ENCODE results near the gene ADIRF.

Gene ADIRF

GRCh38 chr10:86962136-86962980, 5.9 kb upstream of the ADIRF start:
- H3K79me2 ChIP-seq (ENCODE audit: control insufficient read depth, insufficient read depth, low read length, unreplicated experiment), result no peaks in the 10 kb centered on the region
- no peak overlapping the region for H3K4me3 ChIP-seq (ENCODE audit: low read depth, low read length)
- peaks cover 41% of the 10 kb centered on the region for H3K4me1 ChIP-seq (ENCODE audit: control insufficient read depth, insufficient read depth, low read length, unreplicated experiment)
- H2AFZ ChIP-seq (ENCODE audit: low read length, unreplicated experiment), result no peak overlapping the region
- no peaks in the 10 kb centered on the region for H3K36me3 ChIP-seq (ENCODE audit: insufficient read depth, low read length)
- no peaks in the 10 kb centered on the region for H3K27me3 ChIP-seq (ENCODE audit: insufficient read depth, low read length)
- no peak overlapping the region for H3K27ac ChIP-seq (ENCODE audit: low read depth, low read length)

- H3K27me3 ChIP-seq (ENCODE audit: insufficient read depth, low read length), result no peaks in the 10 kb centered on the region
- no peak overlapping the region for H2AFZ ChIP-seq (ENCODE audit: low read length, unreplicated experiment)
- H3K27ac ChIP-seq (ENCODE audit: low read depth, low read length), result no peak overlapping the region
- H3K4me1 ChIP-seq (ENCODE audit: control insufficient read depth, insufficient read depth, low read length, unreplicated experiment), result peaks cover 41% of the 10 kb centered on the region
- no peak overlapping the region for H3K4me3 ChIP-seq (ENCODE audit: low read depth, low read length)
- H3K79me2 ChIP-seq (ENCODE audit: control insufficient read depth, insufficient read depth, low read length, unreplicated experiment), result no peaks in the 10 kb centered on the region
- no peaks in the 10 kb centered on the region for H3K36me3 ChIP-seq (ENCODE audit: insufficient read depth, low read length)
These were observed 5.3 kb upstream of the ADIRF start for GRCh38 chr10:86962981-86963310.

DNA sequence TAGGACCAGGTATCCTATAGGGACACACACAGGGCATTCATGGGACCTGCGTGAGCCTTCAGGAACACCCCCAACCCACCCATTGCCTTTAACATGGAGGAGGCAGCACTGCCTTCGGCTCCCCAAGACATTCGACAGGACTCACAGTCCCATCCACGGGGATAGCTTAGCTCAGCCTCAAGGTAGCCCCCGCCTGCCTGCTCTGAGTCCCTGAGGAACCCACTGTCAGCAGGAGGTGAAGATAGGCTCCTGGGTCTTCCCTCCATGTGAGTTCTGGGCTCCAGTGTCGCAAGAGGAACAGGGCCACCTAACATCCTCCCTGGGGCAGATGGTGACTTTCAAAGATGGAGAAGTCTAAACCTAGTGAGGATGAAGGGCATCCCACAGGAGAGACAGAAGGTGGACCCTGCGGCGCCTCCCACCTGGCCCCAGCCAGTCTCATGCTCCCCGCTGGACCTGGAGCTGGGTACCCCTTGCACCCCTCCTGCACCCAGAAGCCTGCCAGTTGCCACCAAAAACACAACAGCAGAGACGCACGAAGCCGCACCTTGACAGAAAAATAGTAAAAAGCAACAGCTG, 4.9 kb upstream of the ADIRF start:
- Histone ChIP-seq H2AFZ (ENCODE audit: low read length, unreplicated experiment) (no peak overlapping the region), H3K36me3 (ENCODE audit: insufficient read depth, low read length) (no peaks in the 10 kb centered on the region), H3K79me2 (ENCODE audit: control insufficient read depth, insufficient read depth, low read length, unreplicated experiment) (no peaks in the 10 kb centered on the region), H3K27ac (ENCODE audit: low read depth, low read length) (no peak overlapping the region), H3K4me3 (ENCODE audit: low read depth, low read length) (no peak overlapping the region), H3K27me3 (ENCODE audit: insufficient read depth, low read length) (no peaks in the 10 kb centered on the region), H3K4me1 (ENCODE audit: control insufficient read depth, insufficient read depth, low read length, unreplicated experiment) (peaks cover 43% of the 10 kb centered on the region)

DNA sequence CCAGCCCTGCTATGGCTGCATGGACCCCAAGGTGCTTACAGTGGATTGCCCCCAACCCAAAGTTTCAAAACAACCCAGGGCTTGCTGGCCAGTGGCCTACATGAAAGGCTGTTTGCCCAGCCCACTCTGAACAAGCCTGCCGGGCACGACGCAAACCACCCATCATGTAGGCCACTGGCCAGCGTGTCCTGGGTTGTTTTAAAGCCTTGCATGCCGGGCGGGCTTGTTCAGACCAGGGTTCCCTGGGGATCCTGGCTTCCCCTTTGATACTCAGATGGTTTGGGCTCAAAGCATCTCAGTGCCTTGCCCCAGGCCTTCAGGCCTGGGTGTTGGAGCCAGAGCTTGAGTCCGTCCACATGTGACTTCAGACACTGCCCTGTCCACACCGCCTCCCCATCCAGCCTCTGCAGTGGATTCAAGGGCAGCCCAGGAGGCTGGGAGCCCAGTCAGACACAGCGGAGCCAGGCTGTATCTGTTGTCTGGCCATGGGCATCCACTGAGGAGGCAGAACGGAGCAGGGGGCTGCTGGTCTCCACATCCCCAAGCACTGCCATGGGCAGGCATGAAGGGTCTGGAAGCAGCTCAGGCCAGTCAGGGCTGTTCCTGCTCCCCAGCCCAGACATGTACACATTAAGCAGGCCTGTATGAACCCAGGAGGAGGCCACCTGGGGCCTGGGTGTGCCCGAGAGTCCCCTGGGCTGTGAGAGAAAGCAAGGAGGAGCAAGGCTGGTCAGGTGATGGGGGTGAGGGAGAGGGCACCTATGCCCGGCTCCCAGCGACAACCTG, 4.0 kb upstream of the ADIRF start:
- Histone ChIP-seq H3K27me3 (ENCODE audit: insufficient read depth, low read length) (no peaks in the 10 kb centered on the region), H2AFZ (ENCODE audit: low read length, unreplicated experiment) (no peak overlapping the region), H3K79me2 (ENCODE audit: control insufficient read depth, insufficient read depth, low read length, unreplicated experiment) (no peaks in the 10 kb centered on the region), H3K4me1 (ENCODE audit: control insufficient read depth, insufficient read depth, low read length, unreplicated experiment) (peaks cover 43% of the 10 kb centered on the region), H3K36me3 (ENCODE audit: insufficient read depth, low read length) (no peaks in the 10 kb centered on the region), H3K4me3 (ENCODE audit: low read depth, low read length) (no peak overlapping the region), H3K27ac (ENCODE audit: low read depth, low read length) (no peak overlapping the region)

- Histone ChIP-seq H3K27me3 (ENCODE audit: insufficient read depth, low read length) (no peaks in the 10 kb centered on the region), H3K4me3 (ENCODE audit: low read depth, low read length) (no peak overlapping the region), H3K4me1 (ENCODE audit: control insufficient read depth, insufficient read depth, low read length, unreplicated experiment) (peaks cover 43% of the 10 kb centered on the region), H3K36me3 (ENCODE audit: insufficient read depth, low read length) (no peaks in the 10 kb centered on the region), H3K79me2 (ENCODE audit: control insufficient read depth, insufficient read depth, low read length, unreplicated experiment) (no peaks in the 10 kb centered on the region), H2AFZ (ENCODE audit: low read length, unreplicated experiment) (no peak overlapping the region), H3K27ac (ENCODE audit: low read depth, low read length) (no peak overlapping the region)
These were observed 3.5 kb upstream of the ADIRF start for GRCh38 chr10:86964847-86965190.

- Histone ChIP-seq H2AFZ (ENCODE audit: low read length, unreplicated experiment) (peak overlapping the region; percentile 67), H3K4me1 (ENCODE audit: control insufficient read depth, insufficient read depth, low read length, unreplicated experiment) (peaks cover 39% of the 10 kb centered on the region), H3K27ac (ENCODE audit: low read depth, low read length) (0 out of 2 replicates have a peak overlapping the region, but pooled peaks have one; percentile 12), H3K36me3 (ENCODE audit: insufficient read depth, low read length) (no peaks in the 10 kb centered on the region), H3K79me2 (ENCODE audit: control insufficient read depth, insufficient read depth, low read length, unreplicated experiment) (no peaks in the 10 kb centered on the region), H3K27me3 (ENCODE audit: insufficient read depth, low read length) (no peaks in the 10 kb centered on the region), H3K4me3 (ENCODE audit: low read depth, low read length) (peak overlapping the region; percentile 38; the same call in 1 of the 2 replicates)
These were observed 2.2 kb upstream of the ADIRF start for GRCh38 chr10:86965986-86966654.

- Histone ChIP-seq H3K27ac (ENCODE audit: low read depth, low read length) (no peak overlapping the region), H3K79me2 (ENCODE audit: control insufficient read depth, insufficient read depth, low read length, unreplicated experiment) (no peaks in the 10 kb centered on the region), H3K4me1 (ENCODE audit: control insufficient read depth, insufficient read depth, low read length, unreplicated experiment) (peaks cover 47% of the 10 kb centered on the region), H2AFZ (ENCODE audit: low read length, unreplicated experiment) (no peak overlapping the region), H3K27me3 (ENCODE audit: insufficient read depth, low read length) (no peaks in the 10 kb centered on the region), H3K4me3 (ENCODE audit: low read depth, low read length) (no peak overlapping the region), H3K36me3 (ENCODE audit: insufficient read depth, low read length) (no peaks in the 10 kb centered on the region)
These were observed 771 bp upstream of the ADIRF start for GRCh38 chr10:86967481-86967941.

DNA sequence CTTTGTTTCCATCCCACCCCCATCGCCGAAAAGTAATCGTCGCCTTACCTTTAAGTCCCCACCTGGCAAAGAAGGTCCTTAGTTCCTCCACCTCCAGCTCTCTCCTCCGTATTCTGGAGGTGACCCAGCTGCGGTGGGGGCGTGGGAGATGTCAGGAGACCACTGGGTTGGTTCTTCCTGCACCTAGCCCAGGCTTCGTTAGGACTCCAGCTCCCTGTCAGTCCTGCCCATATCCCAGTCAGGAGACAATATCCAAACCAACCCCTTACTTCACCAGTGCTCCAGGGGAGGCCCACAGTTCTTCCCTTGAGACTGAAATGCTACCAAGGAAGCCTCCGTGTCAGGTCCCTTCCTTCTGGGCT, 693 bp downstream of the ADIRF start:
- H3K27me3 ChIP-seq (ENCODE audit: insufficient read depth, low read length), result no peaks in the 10 kb centered on the region
- H3K79me2 ChIP-seq (ENCODE audit: control insufficient read depth, insufficient read depth, low read length, unreplicated experiment), result no peaks in the 10 kb centered on the region
- H2AFZ ChIP-seq (ENCODE audit: low read length, unreplicated experiment), result no peak overlapping the region
- H3K36me3 ChIP-seq (ENCODE audit: insufficient read depth, low read length), result no peaks in the 10 kb centered on the region
- peak overlapping the region; percentile 86 for H3K4me3 ChIP-seq (ENCODE audit: low read depth, low read length)
- H3K27ac ChIP-seq (ENCODE audit: low read depth, low read length), result no peak overlapping the region
- peaks cover 47% of the 10 kb centered on the region for H3K4me1 ChIP-seq (ENCODE audit: control insufficient read depth, insufficient read depth, low read length, unreplicated experiment)

DNA sequence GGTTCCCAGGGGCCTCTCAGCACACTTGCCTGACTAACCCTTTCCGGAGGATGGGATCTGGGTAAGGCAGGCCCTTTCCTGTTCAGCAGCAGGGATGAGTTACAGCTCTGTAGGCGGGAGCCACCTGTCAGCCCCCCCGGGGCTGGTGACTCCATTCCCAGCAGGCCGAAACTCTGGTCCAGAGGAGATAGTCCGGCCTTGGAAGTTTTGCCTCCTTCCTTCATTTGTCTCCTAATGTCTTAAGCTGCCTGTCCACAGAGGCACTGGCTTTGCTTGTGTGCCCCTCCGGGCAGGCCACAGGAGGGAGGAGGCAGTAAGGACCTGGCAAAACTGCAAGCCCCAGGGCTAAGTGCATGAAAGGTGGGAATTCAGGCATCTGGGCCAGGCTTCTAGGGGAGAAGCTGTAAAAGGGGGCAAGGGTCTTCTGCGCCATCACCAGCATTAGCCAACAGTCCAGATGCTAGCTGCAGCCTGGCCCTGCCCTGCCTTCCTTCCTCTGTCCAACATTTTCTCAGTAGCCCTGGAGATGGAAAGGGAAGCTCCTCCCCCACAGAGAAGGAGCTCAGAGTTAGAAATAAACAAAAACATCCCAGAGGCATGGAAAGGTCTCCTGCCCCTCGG, 1.2 kb downstream of the ADIRF start:
- peaks cover 47% of the 10 kb centered on the region for H3K4me1 ChIP-seq (ENCODE audit: control insufficient read depth, insufficient read depth, low read length, unreplicated experiment)
- no peaks in the 10 kb centered on the region for H3K36me3 ChIP-seq (ENCODE audit: insufficient read depth, low read length)
- H3K27me3 ChIP-seq (ENCODE audit: insufficient read depth, low read length), result no peaks in the 10 kb centered on the region
- peak overlapping the region; percentile 86 for H3K4me3 ChIP-seq (ENCODE audit: low read depth, low read length)
- no peak overlapping the region for H2AFZ ChIP-seq (ENCODE audit: low read length, unreplicated experiment)
- H3K79me2 ChIP-seq (ENCODE audit: control insufficient read depth, insufficient read depth, low read length, unreplicated experiment), result no peaks in the 10 kb centered on the region
- peak overlapping the region; percentile 86 for H3K27ac ChIP-seq (ENCODE audit: low read depth, low read length)
